ENCODE results near the gene TTC21A. TPM values are rescaled to one million over a fixed set of nuclear protein-coding genes. Genes with fewer than 3 reads are reported as not detected.

TTC21A gene
- total and polyA plus RNA-seq, 7 donors = 0.52 to 1.2 (median 0.92) TPM

GRCh38 chr3:39065197-39065596 lies 42.3 kb upstream of the TTC21A start:
- no peak for TF ChIP-seq CTCF (IDR thresholded peaks at IDR 0.05)
- Histone ChIP-seq H3K9me3 (no peaks in the 10 kb centered on the region), H3K4me3 (no peak overlapping the region), H3K4me1 (no peaks in the 10 kb centered on the region), H3K27ac (no peak overlapping the region), H3K36me3 (ENCODE audit: insufficient read depth in 1 of 2, low read depth in 1 of 2) (peaks cover 0 to 47% of the 10 kb centered on the region in 2 donors), H3K27me3 (ENCODE audit: insufficient read depth in 3 of 3, low read length in 2 of 3) (no peaks in the 10 kb centered on the region)
- WGBS, 3 donors = 26 to 43% (median 43%) methylated on average over 1 of the region's 1 CpG
- intact Hi-C loops (cut with DNase I) = no loop called here
- ATAC-seq (no peak), DNase-seq (no peak)

DNA sequence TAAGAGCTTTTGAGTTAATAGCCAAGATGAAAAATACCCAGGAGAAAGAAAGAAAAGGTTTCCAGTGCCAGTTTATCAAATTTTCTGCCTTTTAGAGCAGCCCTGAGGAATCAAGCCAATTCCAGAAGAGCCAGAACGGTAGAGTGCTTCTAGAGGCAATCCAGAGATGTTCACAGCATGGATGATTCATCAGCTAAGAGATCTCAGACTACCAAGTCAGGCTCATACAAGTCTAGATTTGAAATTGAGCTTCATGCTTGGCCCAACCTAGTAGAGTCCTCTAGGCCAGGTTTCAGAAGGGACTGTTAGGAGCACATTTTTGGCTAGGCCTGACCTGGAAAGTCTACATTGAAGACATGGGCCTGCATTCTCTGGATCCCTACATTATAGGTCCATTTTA lies 40.2 kb upstream of the TTC21A start:
- H3K27ac ChIP-seq = no peak overlapping the region
- 25 to 48% (median 33%) methylated on average over 1 of the region's 1 CpG for WGBS, 3 donors
- no peak for TF ChIP-seq CTCF (IDR thresholded peaks at IDR 0.05)
- peaks cover 0 to 67% of the 10 kb centered on the region in 2 donors for H3K36me3 ChIP-seq (ENCODE audit: insufficient read depth in 1 of 2, low read depth in 1 of 2)
- intact Hi-C loops (cut with DNase I) = no loop called here
- ATAC-seq = no peak
- no peak for DNase-seq
- H3K9me3 ChIP-seq = no peaks in the 10 kb centered on the region
- H3K4me1 ChIP-seq = no peaks in the 10 kb centered on the region
- no peaks in the 10 kb centered on the region for H3K27me3 ChIP-seq (ENCODE audit: insufficient read depth in 3 of 3, low read length in 2 of 3)
- no peak overlapping the region for H3K4me3 ChIP-seq

DNA sequence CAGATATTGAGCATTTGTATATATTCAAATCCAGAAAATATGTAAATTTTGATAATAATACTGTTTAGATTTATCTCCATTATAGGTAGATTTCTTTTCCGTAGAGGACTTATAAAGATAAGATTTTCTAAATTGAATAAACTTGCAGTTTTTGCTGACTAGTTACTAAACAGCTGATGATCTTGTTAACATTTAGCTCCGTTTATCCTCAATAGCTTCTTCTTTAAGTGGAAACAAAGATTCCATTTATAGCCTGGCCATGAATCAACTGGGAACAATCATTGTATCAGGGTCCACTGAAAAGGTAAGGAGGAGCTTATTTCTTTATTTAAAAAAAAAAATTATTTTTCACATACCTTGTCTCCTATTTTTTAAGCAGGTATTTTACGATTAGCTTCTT lies 38.9 kb upstream of the TTC21A start:
- H3K36me3 ChIP-seq (ENCODE audit: insufficient read depth in 1 of 2, low read depth in 1 of 2) = peaks cover 0 to 80% of the 10 kb centered on the region in 2 donors
- no peak for TF ChIP-seq CTCF (IDR thresholded peaks at IDR 0.05)

GRCh38 chr3:39075910-39076309 lies 31.6 kb upstream of the TTC21A start:
- H3K27ac ChIP-seq = no peak overlapping the region
- H3K27me3 ChIP-seq (ENCODE audit: insufficient read depth in 3 of 3, low read length in 2 of 3) = no peaks in the 10 kb centered on the region
- intact Hi-C loops (cut with DNase I) = no loop called here
- TF ChIP-seq CTCF (IDR thresholded peaks at IDR 0.05) = no peak
- H3K4me1 ChIP-seq = no peaks in the 10 kb centered on the region
- DNase-seq = no peak
- H3K9me3 ChIP-seq = no peaks in the 10 kb centered on the region
- 93 to 97% (median 95%) methylated on average over 10 of the region's 10 CpGs for WGBS, 3 donors
- no peak overlapping the region for H3K4me3 ChIP-seq
- ATAC-seq = no peak
- H3K36me3 ChIP-seq (ENCODE audit: insufficient read depth in 1 of 2, low read depth in 1 of 2) = peaks cover 10 to 96% of the 10 kb centered on the region in 2 donors

More for the DNA sequence above, 38.9 kb upstream of the TTC21A start:
- Histone ChIP-seq H3K9me3 (no peaks in the 10 kb centered on the region), H3K27ac (no peak overlapping the region), H3K4me3 (no peak overlapping the region), H3K4me1 (no peaks in the 10 kb centered on the region), H3K27me3 (ENCODE audit: insufficient read depth in 3 of 3, low read length in 2 of 3) (no peaks in the 10 kb centered on the region)
- WGBS, 3 donors = 85 to 90% (median 89%) methylated on average over 3 of the region's 3 CpGs
- intact Hi-C loops (cut with DNase I) = no loop called here
- no peak for ATAC-seq
- DNase-seq = no peak

- no peak for DNase-seq
- no peak for ATAC-seq
- Histone ChIP-seq H3K4me1 (no peaks in the 10 kb centered on the region), H3K27ac (no peak overlapping the region), H3K36me3 (ENCODE audit: insufficient read depth in 1 of 2, low read depth in 1 of 2) (peaks cover 6 to 91% of the 10 kb centered on the region in 2 donors), H3K4me3 (no peak overlapping the region), H3K9me3 (no peaks in the 10 kb centered on the region), H3K27me3 (ENCODE audit: insufficient read depth in 3 of 3, low read length in 2 of 3) (no peaks in the 10 kb centered on the region)
- intact Hi-C loops (cut with DNase I) = loop anchor here in 1 of 2 donors (1.0 kb wide), 1 partner anchor 26 kb away; no protein-coding TSS in a partner anchor
- no peak for TF ChIP-seq CTCF (IDR thresholded peaks at IDR 0.05)
Measured at GRCh38 chr3:39079530-39079929, 27.9 kb upstream of the TTC21A start.

Data from psoas muscle (tissue), 8 donors.